ENCODE data around the gene ANKRD27.

DNA sequence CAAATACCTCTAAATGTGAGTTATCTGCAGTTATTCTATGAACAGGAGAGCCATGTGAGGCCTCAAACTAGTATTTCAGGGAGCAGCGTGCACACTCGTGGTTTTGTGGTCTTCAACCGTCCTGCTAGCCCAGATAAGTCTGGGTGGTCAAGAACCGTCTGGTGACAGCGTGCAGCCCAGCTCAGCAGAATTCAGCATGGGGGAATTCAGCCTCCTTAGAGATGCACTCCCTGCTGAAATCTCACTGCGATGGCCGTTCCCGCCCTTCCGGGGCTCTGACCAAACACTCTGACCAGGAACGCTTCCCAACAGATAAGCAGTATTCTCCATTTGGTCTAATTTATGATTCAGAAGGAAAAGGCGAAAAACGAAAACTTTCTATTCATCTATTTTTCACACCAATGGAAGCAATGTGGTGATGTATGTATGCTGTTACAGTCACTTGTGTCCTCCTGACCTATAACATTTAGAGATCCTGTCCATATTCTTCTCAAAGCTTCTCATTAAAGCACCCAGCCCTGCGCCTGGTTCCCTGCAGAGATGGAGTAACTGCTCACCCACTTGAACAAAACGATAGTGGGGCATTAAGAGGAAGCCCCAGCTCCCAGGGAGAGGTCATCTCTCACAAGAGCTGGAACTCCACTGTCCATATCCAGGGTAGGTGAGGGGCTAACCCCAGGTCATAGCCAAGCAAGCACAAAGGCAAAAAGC lies 2.9 kb downstream of the ANKRD27 start:
- TF ChIP-seq, protein P1, sequence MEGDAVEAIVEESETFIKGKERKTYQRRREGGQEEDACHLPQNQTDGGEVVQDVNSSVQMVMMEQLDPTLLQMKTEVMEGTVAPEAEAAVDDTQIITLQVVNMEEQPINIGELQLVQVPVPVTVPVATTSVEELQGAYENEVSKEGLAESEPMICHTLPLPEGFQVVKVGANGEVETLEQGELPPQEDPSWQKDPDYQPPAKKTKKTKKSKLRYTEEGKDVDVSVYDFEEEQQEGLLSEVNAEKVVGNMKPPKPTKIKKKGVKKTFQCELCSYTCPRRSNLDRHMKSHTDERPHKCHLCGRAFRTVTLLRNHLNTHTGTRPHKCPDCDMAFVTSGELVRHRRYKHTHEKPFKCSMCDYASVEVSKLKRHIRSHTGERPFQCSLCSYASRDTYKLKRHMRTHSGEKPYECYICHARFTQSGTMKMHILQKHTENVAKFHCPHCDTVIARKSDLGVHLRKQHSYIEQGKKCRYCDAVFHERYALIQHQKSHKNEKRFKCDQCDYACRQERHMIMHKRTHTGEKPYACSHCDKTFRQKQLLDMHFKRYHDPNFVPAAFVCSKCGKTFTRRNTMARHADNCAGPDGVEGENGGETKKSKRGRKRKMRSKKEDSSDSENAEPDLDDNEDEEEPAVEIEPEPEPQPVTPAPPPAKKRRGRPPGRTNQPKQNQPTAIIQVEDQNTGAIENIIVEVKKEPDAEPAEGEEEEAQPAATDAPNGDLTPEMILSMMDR (IDR thresholded peaks at IDR 0.05) = no peak
- TF ChIP-seq SIN3A (IDR thresholded peaks at IDR 0.05; ENCODE audit: borderline replicate concordance, insufficient read depth, low read depth, low read length) (no peak), POLR2AphosphoS5 (IDR thresholded peaks at IDR 0.05; ENCODE audit: low read depth, low read length) (no peak)

Data from Panc1 (cell line).